Lung (tissue), 12 donors: Measurements from ENCODE around the gene HSD17B8. TPM values are rescaled to one million over a fixed set of nuclear protein-coding genes. Genes with fewer than 3 reads are reported as not detected.

Source experiments
- ATAC-seq: fragments of 200-7000 bp; cut with Tn5 transposase; one replicate; pipeline ENCODE4 v1.9.1; 2020; ENCODE audit warnings: moderate number of reproducible peaks; ENCODE audit not compliant: insufficient read depth, low FRiP score
- DNase-seq, 3 donors: peaks; one replicate each; pipeline ENCODE4 v3.0.0-alpha.2; 2013 to 2017
- H3K27ac ChIP-seq, 2 donors: one replicate each; pipeline ENCODE4 v1.5.1; 2013; ENCODE audit warnings: mild to moderate bottlenecking in 2 of 2, moderate library complexity in 2 of 2, control low read depth in 1 of 2, inconsistent platforms in 1 of 2, low read depth in 1 of 2, low read length in 1 of 2
- H3K27me3 ChIP-seq, 3 donors: one replicate each; pipeline ENCODE4 v1.5.1; 2013; ENCODE audit warnings: low read length in 2 of 3; ENCODE audit not compliant: control insufficient read depth in 3 of 3, insufficient read depth in 3 of 3
- H3K36me3 ChIP-seq, 4 donors: one replicate each; pipeline ENCODE4 v1.5.1; 2013; ENCODE audit warnings: low read length in 4 of 4, mild to moderate bottlenecking in 1 of 4, moderate library complexity in 1 of 4; ENCODE audit not compliant: control insufficient read depth in 4 of 4, insufficient read depth in 4 of 4
- H3K4me1 ChIP-seq, 5 donors: one replicate each; pipeline ENCODE4 v1.5.1; 2013; ENCODE audit warnings: low read length in 5 of 5, mild to moderate bottlenecking in 2 of 5, moderate library complexity in 1 of 5; ENCODE audit not compliant: control insufficient read depth in 5 of 5, insufficient read depth in 5 of 5
- H3K4me3 ChIP-seq: one replicate; pipeline ENCODE4 v1.5.1; 2013; ENCODE audit warnings: mild to moderate bottlenecking, control low read depth, moderate library complexity
- H3K9ac ChIP-seq, 2 donors: one replicate each; pipeline ENCODE4 v1.5.1; 2013; ENCODE audit warnings: low read length in 2 of 2, control low read depth in 1 of 2; ENCODE audit not compliant: insufficient read depth in 1 of 2
- H3K9me3 ChIP-seq, 4 donors: one replicate each; pipeline ENCODE4 v1.5.1; 2013; ENCODE audit warnings: low read length in 3 of 4, mild to moderate bottlenecking in 1 of 4, moderate library complexity in 1 of 4; ENCODE audit not compliant: control insufficient read depth in 4 of 4, insufficient read depth in 3 of 4
- CTCF ChIP-seq: IDR thresholded peaks from 2 replicates; pipeline ENCODE4 v1.5.1; 2012; ENCODE audit warnings: mild to moderate bottlenecking; ENCODE audit errors: control extremely low read depth, extremely low read depth
- WGBS, 2 donors: extraction: QIAGEN DNeasy Blood & Tissue Kit; methylation state at CpG; one replicate each; pipeline ENCODE4 v1.1.7; 2013; 5-methylcytosine and 5-hydroxymethylcytosine counted together
- polyA plus RNA-seq, 2 donors: library from polyadenylated mRNA; stranded (reverse); fragments of 200-250 nt; gene quantifications; one replicate each; pipeline ENCODE4 v1.2.1, GENCODE V29; 2013
- total RNA-seq, 2 donors: library from RNA; depleted of rRNA in 1 of 2; stranded (reverse); fragments of >200 nt in 1 of 2; gene quantifications; one replicate each; pipeline ENCODE4 v1.2.1, GENCODE V29; 2014 to 2021
- donor health status: control.
- donor health status: control.
- donor health status: Bipolar disorder and iron deficiency.
- donor health status: healthy.
- donor health status: DM: yes; HTN: yes; CAD: no.

HSD17B8 gene
- total and polyA plus RNA-seq, 4 donors: 19.0 to 22.7 (median 19.7) TPM

- Histone ChIP-seq H3K36me3 (no peaks in the 10 kb centered on the region), H3K27ac (no peak overlapping the region), H3K4me3 (no peak overlapping the region), H3K9me3 (no peaks in the 10 kb centered on the region), H3K4me1 (no peaks in the 10 kb centered on the region), H3K9ac (no peak overlapping the region), H3K27me3 (no peaks in the 10 kb centered on the region)
- no peak for DNase-seq
- no peak for ATAC-seq
- 90% methylated on average over 19 of the region's 19 CpGs for WGBS, 2 donors
- TF ChIP-seq CTCF: no peak
Measured at GRCh38 chr6:33177552-33178446, 26.7 kb upstream of the HSD17B8 start.

- WGBS, 2 donors: 89 to 93% methylated on average over 9 to 10 of the region's 10 CpGs
- Histone ChIP-seq H3K36me3 (no peaks in the 10 kb centered on the region), H3K4me1 (no peaks in the 10 kb centered on the region), H3K4me3 (no peak overlapping the region), H3K9me3 (no peaks in the 10 kb centered on the region), H3K9ac (no peak overlapping the region), H3K27ac (no peak overlapping the region), H3K27me3 (no peaks in the 10 kb centered on the region)
- ATAC-seq (no peak), DNase-seq (no peak)
- no peak for TF ChIP-seq CTCF
Measured at GRCh38 chr6:33178755-33179475, 25.5 kb upstream of the HSD17B8 start.

- no peaks in the 10 kb centered on the region for H3K4me1 ChIP-seq
- H3K36me3 ChIP-seq: no peaks in the 10 kb centered on the region
- no peak overlapping the region for H3K9ac ChIP-seq
- ATAC-seq (no peak), DNase-seq (no peak)
- WGBS, 2 donors: 69 to 87% methylated on average over 7 of the region's 7 CpGs
- no peaks in the 10 kb centered on the region for H3K9me3 ChIP-seq
- TF ChIP-seq CTCF: no peak
- no peaks in the 10 kb centered on the region for H3K27me3 ChIP-seq
- H3K4me3 ChIP-seq: no peak overlapping the region
- H3K27ac ChIP-seq: no peak overlapping the region
Measured at GRCh38 chr6:33181141-33181540, 23.3 kb upstream of the HSD17B8 start.
